KG1 (cell line): ENCODE results near the gene CEND1.

ENCODE experiments used
- DNase-seq: peaks from one replicate; lab custom pipeline; 2025; lab: John Stamatoyannopoulos, UW

Gene CEND1

GRCh38 chr11:789943-790342, at the start of gene CEND1:
Gene CEND1 (minus strand): TSS chr11:790090. CDS start chr11:788576, 1,514 bp downstream.
- DNase-seq: no peak

- no peak for DNase-seq
Measured at GRCh38 chr11:839280-839623, 49.4 kb upstream of the CEND1 start.

- no peak for DNase-seq
Measured at GRCh38 chr11:838441-839279, 48.8 kb upstream of the CEND1 start.

- DNase-seq: no peak
Measured at GRCh38 chr11:837990-838307, 48.1 kb upstream of the CEND1 start.

- DNase-seq: no peak
Measured at GRCh38 chr11:837189-837989, 47.5 kb upstream of the CEND1 start.

- no peak for DNase-seq
Measured at GRCh38 chr11:836700-837099, 46.8 kb upstream of the CEND1 start.

- no peak for DNase-seq
Measured at GRCh38 chr11:836274-836673, 46.4 kb upstream of the CEND1 start.

GRCh38 chr11:834371-835316, 44.8 kb upstream of the CEND1 start:
- no peak for DNase-seq

- DNase-seq: no peak
Measured at GRCh38 chr11:833849-834311, 44.0 kb upstream of the CEND1 start.

GRCh38 chr11:833114-833791, 43.4 kb upstream of the CEND1 start:
- DNase-seq: no peak

- no peak for DNase-seq
Measured at GRCh38 chr11:832529-833113, 42.7 kb upstream of the CEND1 start, which contains the start of gene CD151. Gene CD151 (plus strand): TSS chr11:832952. CDS start chr11:836070, 3,118 bp downstream.

GRCh38 chr11:831961-832528, 42.2 kb upstream of the CEND1 start:
- no peak for DNase-seq

- no peak for DNase-seq
Measured at GRCh38 chr11:831118-831864, 41.4 kb upstream of the CEND1 start.

GRCh38 chr11:830295-831117, 40.6 kb upstream of the CEND1 start:
- DNase-seq: no peak

- DNase-seq: no peak
Measured at GRCh38 chr11:829847-830294, 40.0 kb upstream of the CEND1 start.

GRCh38 chr11:829176-829846, 39.4 kb upstream of the CEND1 start:
- no peak for DNase-seq

- no peak for DNase-seq
Measured at GRCh38 chr11:828506-829175, 38.8 kb upstream of the CEND1 start.

- DNase-seq: no peak
Measured at GRCh38 chr11:827897-828192, 38.0 kb upstream of the CEND1 start, which contains the start of gene CRACR2B. Gene CRACR2B (plus strand): TSS chr11:827919. CDS start chr11:828608, 689 bp downstream.
